Measurements from ENCODE around the gene NR1D2.

- no peak for TF ChIP-seq POLR2A (IDR thresholded peaks at IDR 0.05)
- TF ChIP-seq, protein P1, sequence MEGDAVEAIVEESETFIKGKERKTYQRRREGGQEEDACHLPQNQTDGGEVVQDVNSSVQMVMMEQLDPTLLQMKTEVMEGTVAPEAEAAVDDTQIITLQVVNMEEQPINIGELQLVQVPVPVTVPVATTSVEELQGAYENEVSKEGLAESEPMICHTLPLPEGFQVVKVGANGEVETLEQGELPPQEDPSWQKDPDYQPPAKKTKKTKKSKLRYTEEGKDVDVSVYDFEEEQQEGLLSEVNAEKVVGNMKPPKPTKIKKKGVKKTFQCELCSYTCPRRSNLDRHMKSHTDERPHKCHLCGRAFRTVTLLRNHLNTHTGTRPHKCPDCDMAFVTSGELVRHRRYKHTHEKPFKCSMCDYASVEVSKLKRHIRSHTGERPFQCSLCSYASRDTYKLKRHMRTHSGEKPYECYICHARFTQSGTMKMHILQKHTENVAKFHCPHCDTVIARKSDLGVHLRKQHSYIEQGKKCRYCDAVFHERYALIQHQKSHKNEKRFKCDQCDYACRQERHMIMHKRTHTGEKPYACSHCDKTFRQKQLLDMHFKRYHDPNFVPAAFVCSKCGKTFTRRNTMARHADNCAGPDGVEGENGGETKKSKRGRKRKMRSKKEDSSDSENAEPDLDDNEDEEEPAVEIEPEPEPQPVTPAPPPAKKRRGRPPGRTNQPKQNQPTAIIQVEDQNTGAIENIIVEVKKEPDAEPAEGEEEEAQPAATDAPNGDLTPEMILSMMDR (IDR thresholded peaks at IDR 0.05), result no peak
These were observed 75.1 kb downstream of the NR1D2 start for GRCh38 chr3:24020036-24020691.

Data from upper lobe of left lung (tissue), 4 donors.